ENCODE data around the gene CYP17A1.
"Not testable (repeated sequence)": the region's sequence is repeated elsewhere in the genome, so short reads cannot be mapped to it uniquely, and the experiment has no call there.

GRCh38 chr10:102838276-102838927 is 1.2 kb upstream of the CYP17A1 start:
- not testable (repeated sequence) for TF ChIP-seq EZH2phosphoT487, EZH2 (IDR thresholded peaks at IDR 0.05)
